Activated CD4-positive, alpha-beta T cell treated with anti-CD3 and anti-CD28 coated beads, Interleukin-2, amount 10 ng/mL, durations not matched to agents 7 days and 5 days (primary cell): ENCODE results near the gene F10. TPM values are rescaled to one million over a fixed set of nuclear protein-coding genes. Genes with fewer than 3 reads are reported as not detected.

ENCODE experiments used
- CTCF ChIA-PET: fragments of 350-600 bp; sonication (Branson Sonifier 250); formaldehyde crosslinking; loops from one replicate; lab custom pipeline; 2021; ENCODE audit warnings: antibody characterized with exemption; lab: Charles Lee
- POLR2A ChIA-PET: fragments of 350-600 bp; sonication (Branson Sonifier 250); formaldehyde crosslinking; loops from one replicate; lab custom pipeline; 2021; ENCODE audit warnings: antibody characterized with exemption; lab: Charles Lee
- DNase-seq: peaks from one replicate; pipeline ENCODE4 v3.0.0-alpha.2; 2020
- H3K27ac Mint-ChIP-seq: one replicate; pipeline ENCODE4 v1.8.0; 2021; ENCODE audit warnings: mild to moderate bottlenecking, moderate library complexity, mixed read lengths
- H3K27me3 Mint-ChIP-seq: one replicate; pipeline ENCODE4 v1.8.0; 2021; ENCODE audit warnings: mixed read lengths
- H3K36me3 Mint-ChIP-seq: one replicate; pipeline ENCODE4 v1.8.0; 2021; ENCODE audit warnings: low read depth, mixed read lengths
- H3K4me1 Mint-ChIP-seq: one replicate; pipeline ENCODE4 v1.8.0; 2021; ENCODE audit warnings: mixed read lengths
- H3K4me3 Mint-ChIP-seq: one replicate; pipeline ENCODE4 v1.8.0; 2021; ENCODE audit warnings: mild to moderate bottlenecking, moderate library complexity, mixed read lengths
- H3K9me3 Mint-ChIP-seq: one replicate; pipeline ENCODE4 v1.8.0; 2021; ENCODE audit warnings: mixed read lengths
- total RNA-seq, 2 experiments: library from RNA; stranded (reverse); gene quantifications; one replicate each; pipeline ENCODE4 v1.2.3, GENCODE V29; 2021

Gene F10
- total RNA-seq, 2 experiments from 2014 or later, result not detected

- DNase-seq, result no peak
- Mint-ChIP-seq H3K4me3 (no peak overlapping the region), H3K36me3 (peaks cover 63% of the 10 kb centered on the region), H3K27ac (no peak overlapping the region), H3K9me3 (peaks cover 2% of the 10 kb centered on the region), H3K4me1 (peaks cover 28% of the 10 kb centered on the region), H3K27me3 (no peaks in the 10 kb centered on the region)
- CTCF ChIA-PET, result no interaction called here
- POLR2A ChIA-PET, result no interaction called here
Observed at GRCh38 chr13:113192279-113192678, 69.7 kb downstream of the F10 start.

- DNase-seq, result no peak
- Mint-ChIP-seq H3K4me1 (peaks cover 21% of the 10 kb centered on the region), H3K27ac (no peak overlapping the region), H3K36me3 (peaks cover 61% of the 10 kb centered on the region), H3K27me3 (no peaks in the 10 kb centered on the region), H3K9me3 (peaks cover 2% of the 10 kb centered on the region), H3K4me3 (no peak overlapping the region)
- ChIA-PET CTCF (interaction anchor here (1.4 kb wide), 1 partner anchor 17 kb away, joined by 3 read pairs; no protein-coding TSS in a partner anchor), POLR2A (no interaction called here)
Observed at GRCh38 chr13:113192902-113193301, 70.3 kb downstream of the F10 start.

- Mint-ChIP-seq H3K27ac (peak overlapping the region; percentile 36), H3K4me1 (peaks cover 8% of the 10 kb centered on the region), H3K27me3 (no peaks in the 10 kb centered on the region), H3K36me3 (peaks cover 58% of the 10 kb centered on the region), H3K4me3 (no peak overlapping the region), H3K9me3 (no peaks in the 10 kb centered on the region)
- ChIA-PET POLR2A (no interaction called here), CTCF (no interaction called here)
- DNase-seq, result no peak
Observed at GRCh38 chr13:113195360-113195759, 72.8 kb downstream of the F10 start.

- H3K9me3 Mint-ChIP-seq, result no peaks in the 10 kb centered on the region
- peaks cover 53% of the 10 kb centered on the region for H3K36me3 Mint-ChIP-seq
- H3K27ac Mint-ChIP-seq, result no peak overlapping the region
- ChIA-PET POLR2A (interaction anchor here (1.6 kb wide), 1 partner anchor 12 kb away, joined by 4 read pairs; the partner anchor contains the start of genes CUL4A and PCID2), CTCF (interaction anchor here (1.3 kb wide), 1 partner anchor 8 kb away, joined by 4 read pairs; no protein-coding TSS in a partner anchor)
- no peaks in the 10 kb centered on the region for H3K27me3 Mint-ChIP-seq
- no peak overlapping the region for H3K4me3 Mint-ChIP-seq
- H3K4me1 Mint-ChIP-seq, result peaks cover 12% of the 10 kb centered on the region
- DNase-seq, result no peak
Observed at GRCh38 chr13:113196970-113197737, 74.6 kb downstream of the F10 start.

Other genes with a start within 250 kb of the F10 start
- gene MCF2L, start 153.6 kb upstream of the F10 start, total RNA-seq, result 1 to 10 TPM; 1.2 to 1.4 TPM
- gene F7, start 17.0 kb upstream of the F10 start, total RNA-seq, result not detected
- gene PROZ, start 35.8 kb downstream of the F10 start, total RNA-seq, result under 1 TPM in 1 of 2 experiments, not detected in 1; 0.19 TPM
- 10 to 100 TPM; 65.5 to 69.8 TPM for gene PCID2, start 85.9 kb downstream of the F10 start, total RNA-seq
- gene CUL4A, start 86.8 kb downstream of the F10 start, total RNA-seq, result 10 to 100 TPM; 81.2 to 84.6 TPM
- 10 to 100 TPM; 84.1 to 91.6 TPM for gene LAMP1, start 174.4 kb downstream of the F10 start, total RNA-seq
- gene GRTP1, start 241.3 kb downstream of the F10 start, total RNA-seq, result 1 to 10 TPM in 1 of 2 experiments, under 1 TPM in 1; 0.45 to 1.0 TPM